ENCODE measurements around the gene CYB5R2.
"Not testable (repeated sequence)": the region's sequence is repeated elsewhere in the genome, so short reads cannot be mapped to it uniquely, and the experiment has no call there.

The CYB5R2 gene

DNA sequence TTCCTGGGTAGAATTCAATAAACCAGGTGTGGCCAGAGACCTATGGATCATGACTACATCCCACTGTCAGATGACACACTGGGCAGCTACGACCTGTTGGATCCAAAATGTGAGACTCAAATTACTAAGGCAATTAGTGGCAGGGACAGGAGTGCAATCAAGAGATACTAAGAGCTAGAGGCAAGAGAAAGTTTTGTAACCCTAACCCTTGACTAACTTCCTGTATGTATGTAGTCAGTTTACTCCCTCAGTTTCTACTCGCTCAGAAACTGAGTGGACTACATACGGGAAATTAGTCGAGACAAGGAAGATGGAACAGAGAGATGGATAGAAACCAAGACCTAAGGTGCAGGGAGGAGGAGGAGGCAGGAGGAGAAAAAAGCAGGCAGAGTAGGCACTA, 2.7 kb downstream of the CYB5R2 start:
- no peak for DNase-seq

DNA sequence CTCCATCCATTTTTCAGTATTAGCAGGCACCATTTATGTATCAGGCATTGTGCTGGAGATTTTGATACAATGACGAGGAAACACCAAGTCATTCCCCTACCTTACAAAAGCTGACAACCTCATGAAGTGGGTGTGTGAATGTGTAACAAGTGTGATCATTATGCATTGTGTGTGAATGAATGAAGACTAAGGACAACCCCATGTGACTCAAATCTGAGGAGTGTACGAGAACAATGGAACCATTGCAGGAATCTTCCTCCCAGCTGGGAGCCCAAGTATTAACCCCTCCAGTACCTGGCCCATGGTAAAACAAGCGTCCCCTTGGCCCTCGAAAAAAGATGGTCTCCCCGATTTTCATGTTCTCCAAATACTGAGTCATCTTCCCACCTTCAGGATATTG, 4.4 kb downstream of the CYB5R2 start:
- peak in 13 of 56 donors; percentile 27 to 64 (median 43) for DNase-seq

- peak in 2 of 56 donors; percentile 23 to 58 for DNase-seq
These were observed 4.8 kb downstream of the CYB5R2 start for GRCh38 chr11:7668464-7668863.

GRCh38 chr11:7667460-7667859, 5.8 kb downstream of the CYB5R2 start:
- peak in 6 of 56 donors; percentile 21 to 62 (median 46) for DNase-seq

DNA sequence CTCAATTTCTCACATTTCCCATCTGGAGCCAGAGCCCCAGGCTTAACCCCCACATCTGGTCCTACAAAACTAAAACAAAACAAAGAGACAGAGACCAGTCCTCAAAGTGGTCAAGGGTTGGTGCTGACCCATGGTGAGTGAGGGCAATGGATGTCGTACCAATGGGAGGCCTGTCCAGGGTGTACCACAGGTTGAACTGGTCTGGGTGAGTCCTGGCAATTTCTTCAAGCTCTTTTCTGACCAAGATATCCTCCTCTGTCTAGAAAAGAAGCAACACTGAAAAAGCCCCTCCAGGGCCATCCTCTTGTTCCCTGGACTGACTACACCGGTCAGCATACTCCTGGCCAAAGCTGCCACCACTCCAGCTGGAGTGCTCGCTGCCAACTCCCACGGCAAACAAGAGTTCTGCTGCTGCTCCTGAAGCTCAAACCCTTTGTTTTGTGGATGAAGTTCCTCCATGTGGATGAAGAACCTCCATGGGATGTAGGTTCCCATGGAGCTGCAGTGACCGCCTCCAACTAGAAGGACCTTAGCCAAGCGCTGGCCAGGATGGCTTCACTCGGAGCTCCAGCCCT, 6.9 kb downstream of the CYB5R2 start:
- DNase-seq, result no peak

DNA sequence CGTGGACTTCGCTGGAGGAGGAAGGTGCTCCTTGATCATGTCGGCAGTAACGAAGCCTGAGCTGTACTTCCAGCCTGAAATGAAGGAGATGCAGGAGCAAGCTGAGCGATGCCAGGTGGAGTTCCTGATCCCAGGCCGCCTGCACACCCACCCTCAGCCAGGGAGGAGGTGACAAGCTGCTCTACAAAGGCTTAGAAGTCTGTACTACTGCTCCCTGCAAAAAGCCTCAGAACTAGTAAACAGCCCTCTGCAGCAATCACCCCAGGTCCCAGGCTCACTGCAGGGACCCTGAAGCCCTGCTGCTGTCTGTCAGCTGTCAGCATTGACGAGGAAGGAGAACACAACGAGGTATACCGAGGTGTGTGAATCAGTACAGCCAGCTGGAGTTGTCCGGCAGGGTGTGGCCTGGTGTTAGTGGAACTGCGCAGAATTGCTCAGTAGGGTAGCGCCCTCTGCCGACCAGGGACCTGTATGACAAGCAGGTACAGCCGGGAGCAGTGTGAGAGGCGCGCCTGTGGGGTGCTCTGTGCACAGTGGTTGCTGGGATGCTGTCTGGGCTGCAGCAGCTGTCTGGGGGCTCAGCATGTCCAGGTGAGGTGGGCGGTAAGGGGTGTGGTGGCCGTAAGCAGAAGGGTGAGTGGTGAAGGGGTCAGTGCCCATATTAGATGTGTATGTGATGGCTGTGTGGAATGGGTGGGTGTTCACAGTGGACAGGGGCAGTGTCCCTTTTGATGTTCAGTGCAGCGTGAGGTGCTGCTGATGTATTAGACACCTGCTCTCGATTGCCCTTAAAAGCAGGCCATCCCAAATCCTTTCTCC, 7.6 kb downstream of the CYB5R2 start:
- peak in 24 of 56 donors; percentile 17 to 63 (median 40) for DNase-seq

- no peak for DNase-seq
These were observed 8.4 kb downstream of the CYB5R2 start for GRCh38 chr11:7664867-7665266.

GRCh38 chr11:7663531-7663930, 9.8 kb downstream of the CYB5R2 start:
- not testable (repeated sequence) for DNase-seq

DNA sequence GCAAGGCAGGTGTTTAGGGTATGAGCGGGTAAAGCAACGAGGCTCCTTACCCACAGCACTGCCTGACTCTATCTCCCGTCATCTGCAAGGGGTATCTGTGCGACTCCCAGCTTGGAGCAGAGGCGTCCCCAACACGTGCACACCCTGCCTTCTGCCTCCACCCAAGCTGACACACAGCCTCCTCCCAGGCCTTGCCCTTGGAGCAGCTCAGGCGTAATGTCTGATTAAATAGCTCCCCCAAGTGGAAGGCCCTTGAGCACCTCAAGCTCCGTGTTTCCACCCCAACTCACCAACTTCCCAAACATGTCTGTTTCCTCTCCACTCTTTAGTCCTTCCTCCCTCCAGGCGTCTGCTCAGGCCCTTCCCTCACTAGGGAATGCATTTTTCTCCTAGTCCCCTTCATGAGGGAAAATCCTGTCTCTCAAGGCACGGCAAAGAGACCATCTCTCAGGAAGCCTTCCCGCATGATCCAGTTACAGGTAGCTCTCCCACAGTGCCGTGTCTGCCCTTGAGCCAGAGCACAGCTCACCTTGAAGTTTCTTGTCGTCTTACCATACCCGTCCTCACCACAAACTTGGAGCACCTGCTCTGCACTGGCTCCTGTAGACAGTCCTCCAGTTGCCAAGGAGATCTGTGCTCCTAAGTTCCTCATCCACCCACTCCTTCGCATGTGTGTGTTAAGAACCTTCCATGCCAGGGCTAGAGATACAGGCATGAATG, 15.8 kb downstream of the CYB5R2 start:
- DNase-seq, result peak in 42 of 56 donors; percentile 28 to 81 (median 60)

DNA sequence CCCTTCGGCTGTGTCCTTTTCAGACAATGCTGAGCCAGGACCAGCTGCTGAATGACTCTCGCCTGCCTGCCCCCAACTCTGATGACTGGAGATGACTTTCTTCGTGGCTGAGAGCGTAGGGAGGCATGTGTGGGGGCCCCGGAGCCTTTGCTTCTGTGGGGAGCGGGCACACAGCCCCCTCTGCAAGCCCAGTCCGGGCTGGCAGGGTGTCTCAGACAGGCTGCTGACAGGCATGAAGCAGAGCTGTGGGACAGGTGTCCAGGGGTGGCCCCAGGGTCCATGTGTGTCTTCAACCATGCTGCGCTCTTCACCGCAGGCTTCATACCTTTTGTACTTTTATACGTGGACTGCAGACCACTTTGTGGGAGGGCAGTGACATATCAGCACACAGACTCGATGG, 16.6 kb downstream of the CYB5R2 start:
- no peak for DNase-seq

DNA sequence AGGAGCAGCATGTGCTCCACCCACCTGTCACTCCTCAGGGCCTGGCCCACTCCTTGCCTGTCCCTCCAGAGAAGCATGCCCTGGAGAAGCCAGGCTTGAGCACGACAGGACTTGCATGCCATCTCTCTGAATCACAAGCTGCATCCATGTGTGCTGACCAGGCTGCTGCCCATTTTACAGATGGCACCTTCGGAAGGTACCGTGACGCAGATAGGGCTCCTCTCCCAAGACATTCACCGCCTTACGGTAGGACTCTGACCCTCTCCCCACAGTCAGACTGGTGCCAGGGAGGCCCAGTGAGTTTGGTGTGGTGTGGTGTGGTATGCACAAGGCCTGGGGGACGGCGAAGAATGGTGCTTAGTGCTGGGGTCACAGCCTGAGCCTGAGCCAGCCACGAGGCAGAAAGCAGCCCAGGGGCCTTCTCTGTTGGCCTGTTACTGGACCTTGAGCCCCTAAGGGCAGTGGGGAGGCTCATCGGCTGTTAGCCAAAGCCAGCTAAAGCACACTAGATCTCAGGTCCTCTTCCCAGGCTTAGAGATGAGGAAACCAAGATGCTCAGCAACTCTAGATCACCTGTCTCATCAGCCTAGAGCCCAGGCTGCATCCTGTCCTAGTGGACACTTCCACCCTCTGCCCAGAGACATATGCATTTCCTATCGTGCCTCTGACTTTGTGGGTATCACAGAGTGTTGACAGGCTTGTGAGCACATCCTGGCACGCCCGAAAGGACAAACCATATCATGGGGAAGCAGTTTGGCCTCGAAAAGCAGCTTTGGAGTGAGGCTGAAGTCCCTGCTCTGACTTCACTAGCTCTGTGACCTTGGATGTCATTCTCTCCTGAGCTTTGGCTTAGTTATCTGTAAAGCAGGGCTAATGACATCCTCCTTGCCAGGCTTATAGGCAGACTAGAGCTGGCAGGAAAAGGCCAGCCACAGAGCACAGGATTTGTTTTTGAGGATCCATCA, 17.8 kb downstream of the CYB5R2 start:
- no peak for DNase-seq

DNA sequence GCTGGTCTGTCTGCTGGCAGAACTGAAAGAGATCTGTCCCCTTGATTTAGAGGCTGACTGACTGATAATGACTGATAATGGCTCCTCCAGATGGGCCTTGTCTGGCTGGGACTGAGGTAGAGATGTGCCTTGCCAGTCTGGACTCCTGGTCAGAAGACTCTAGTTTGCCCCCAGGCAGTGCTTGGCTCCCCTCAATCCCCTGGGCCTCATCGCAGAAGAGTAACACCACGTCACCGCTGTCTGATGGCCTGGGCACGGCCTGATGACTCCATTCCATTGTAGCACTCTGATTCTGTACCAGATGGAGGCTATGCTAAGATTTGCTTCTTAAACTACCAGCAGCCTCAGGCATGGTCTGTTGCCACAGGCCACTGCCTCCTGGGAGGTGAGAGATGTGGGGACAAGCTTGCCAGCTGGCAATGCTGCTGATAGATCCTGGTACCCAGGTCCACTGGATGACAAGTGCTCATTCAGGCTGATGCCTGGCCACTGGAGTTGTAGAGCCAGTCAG, 19.1 kb downstream of the CYB5R2 start:
- DNase-seq, result no peak

DNA sequence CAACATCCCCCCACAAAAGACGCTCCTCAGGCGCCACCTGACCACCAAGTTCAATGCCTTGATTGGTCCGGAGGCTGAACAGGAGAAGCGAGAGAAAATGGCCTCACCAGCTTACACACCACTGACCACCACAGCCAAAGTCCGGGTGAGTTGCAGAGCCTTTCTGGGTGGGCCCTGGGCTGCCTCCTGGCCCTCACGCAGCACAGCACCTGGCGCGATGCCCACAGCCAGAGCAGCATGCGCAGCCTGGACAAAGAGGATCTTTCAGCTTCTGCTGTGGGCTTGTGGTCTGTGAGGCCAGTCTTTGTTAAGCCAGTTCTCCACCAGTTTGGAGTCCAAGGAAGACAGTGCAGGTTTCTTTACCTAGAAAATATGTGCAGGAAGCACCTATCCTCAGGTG, 21.6 kb downstream of the CYB5R2 start:
- peak in 48 of 56 donors; percentile 28 to 88 (median 69) for DNase-seq

DNA sequence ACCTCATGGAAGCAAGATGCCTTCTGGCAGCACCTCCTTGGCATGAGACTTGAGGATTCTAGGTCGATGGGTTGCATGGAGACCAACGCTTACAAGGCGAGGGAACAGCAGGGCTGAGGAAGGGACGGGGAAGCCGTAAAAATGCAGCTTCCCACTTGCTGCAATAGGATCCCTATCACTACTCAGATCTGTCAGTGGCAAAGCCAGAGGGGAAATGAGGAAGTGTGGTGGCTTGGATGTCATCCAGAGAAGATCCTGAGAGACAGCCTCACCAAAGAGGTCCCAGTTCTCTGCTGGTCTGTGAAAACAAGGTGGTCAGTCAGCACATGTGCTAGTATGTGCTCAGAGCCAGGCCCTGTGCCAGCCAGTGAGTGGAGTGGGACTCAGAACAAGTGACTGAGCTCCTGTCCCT, 22.2 kb downstream of the CYB5R2 start:
- DNase-seq, result peak in 23 of 56 donors; percentile 21 to 76 (median 42)

DNA sequence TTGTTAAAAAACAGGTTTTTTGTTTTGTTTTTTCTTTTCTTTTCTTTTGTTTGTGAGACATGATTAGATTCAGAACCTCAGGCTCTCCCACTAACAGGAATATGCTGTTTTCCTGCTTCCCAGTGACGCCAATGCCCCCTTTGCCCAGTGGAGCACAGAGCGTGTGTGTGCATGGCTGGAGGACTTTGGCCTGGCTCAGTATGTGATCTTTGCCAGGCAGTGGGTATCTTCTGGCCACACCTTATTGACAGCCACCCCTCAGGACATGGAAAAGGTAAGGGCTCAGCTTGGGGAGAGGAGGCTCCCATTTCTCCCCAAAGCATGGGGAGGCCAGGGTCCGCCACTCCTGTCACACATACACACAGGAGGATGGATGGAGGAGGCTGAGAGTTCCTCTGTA, 25.0 kb downstream of the CYB5R2 start:
- DNase-seq, result no peak

DNA sequence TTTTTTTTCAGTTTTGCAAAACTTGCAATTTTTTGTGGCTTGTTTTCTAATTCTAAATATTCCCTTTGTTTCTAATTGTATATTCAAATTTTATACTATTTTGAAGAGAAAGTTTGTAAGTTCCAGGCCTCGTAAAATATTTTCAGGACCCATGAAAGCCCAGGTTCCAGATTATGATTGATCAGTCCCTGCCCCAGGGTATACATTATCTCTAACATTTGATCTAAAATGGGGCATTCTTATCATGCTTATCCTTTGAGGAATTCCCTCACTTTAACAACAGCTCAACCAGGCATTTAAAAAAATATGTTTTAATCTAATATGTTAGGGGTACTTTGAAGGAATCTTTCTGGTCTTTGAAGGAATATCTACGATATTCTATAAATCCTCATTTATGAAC, 26.4 kb downstream of the CYB5R2 start:
- no peak for DNase-seq

- DNase-seq, result no peak
These were observed 28.1 kb downstream of the CYB5R2 start for GRCh38 chr11:7645206-7645605.

DNA sequence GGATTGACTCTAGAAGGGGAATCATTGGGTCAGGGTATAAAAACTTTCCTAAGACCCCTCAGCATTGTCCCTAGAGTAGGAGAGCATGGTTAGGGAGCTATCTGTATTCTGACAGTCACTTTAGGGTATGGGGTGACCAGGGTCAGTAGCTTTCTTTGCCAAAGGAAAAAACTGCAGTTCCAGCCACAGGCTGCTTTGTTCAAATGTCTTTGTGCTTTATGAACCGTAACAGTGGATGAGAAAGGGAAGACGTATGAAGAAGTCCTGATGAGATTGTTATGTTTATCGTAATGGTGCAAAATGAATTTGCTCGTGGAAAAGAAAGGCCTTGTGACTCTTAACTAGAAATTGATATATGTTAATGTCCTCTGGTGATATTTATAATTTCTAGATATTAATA, 30.0 kb downstream of the CYB5R2 start:
- no peak for DNase-seq

DNA sequence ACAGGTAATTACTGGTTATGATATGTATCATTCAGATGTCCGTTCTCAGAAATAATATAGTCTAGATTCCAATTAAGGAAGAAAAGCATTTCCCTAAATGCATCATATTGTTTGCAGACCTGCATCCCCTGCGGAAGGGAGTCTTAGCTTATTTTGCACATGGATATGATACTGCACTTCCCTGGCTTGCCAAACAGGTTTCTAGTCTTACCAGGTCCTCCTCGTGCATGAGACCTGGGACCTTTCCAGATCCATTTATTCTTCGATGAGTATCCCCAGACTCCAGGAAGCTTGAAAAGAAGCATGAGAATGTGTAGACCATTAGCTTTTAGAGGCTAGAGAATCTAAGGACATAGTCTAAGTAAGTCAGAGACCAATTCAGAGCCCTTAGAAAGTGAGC, 30.6 kb downstream of the CYB5R2 start:
- DNase-seq, result no peak

DNA sequence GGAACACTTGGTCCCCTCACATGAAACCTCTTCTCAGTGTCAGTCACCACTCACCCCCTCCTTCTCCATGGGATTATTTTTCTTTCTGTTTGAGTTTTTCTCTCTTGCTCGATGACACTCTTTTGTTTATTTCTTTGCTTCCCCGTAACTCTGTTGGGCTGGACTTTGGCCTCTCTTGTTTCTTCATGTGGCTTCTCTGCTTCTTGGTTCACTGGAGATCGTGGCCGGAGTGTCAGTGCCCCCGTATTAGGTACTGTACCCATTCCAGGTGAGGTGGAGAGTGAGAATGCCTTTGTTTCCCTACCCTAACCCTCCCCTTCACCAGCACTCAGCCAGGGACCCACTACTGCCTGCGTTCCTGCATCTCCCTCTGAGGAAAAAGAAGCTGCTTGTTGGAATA, 32.5 kb downstream of the CYB5R2 start:
- DNase-seq, result no peak

GRCh38 chr11:7639643-7640025, 33.7 kb downstream of the CYB5R2 start:
- DNase-seq, result no peak

Data from amygdala (tissue), 56 donors.